Lower leg skin (tissue), 3 donors: ENCODE data around the gene TUBA4A.
"Not testable (repeated sequence)": the region's sequence is repeated elsewhere in the genome, so short reads cannot be mapped to it uniquely, and the experiment has no call there.

Source experiments
- POLR2A ChIP-seq, 2 donors: fragments of 450-650 bp; IDR thresholded peaks; one replicate each; pipeline ENCODE4 v1.6.1; 2016 to 2017; ENCODE audit warnings: antibody characterized with exemption in 2 of 2, mild to moderate bottlenecking in 1 of 2, moderate library complexity in 1 of 2
- TF ChIP-seq, protein P1 (sequence below), 3 donors: fragments of 450-650 bp; IDR thresholded peaks; one replicate each; pipeline ENCODE4 v1.5.1; 2016; ENCODE audit warnings: antibody characterized with exemption in 3 of 3, mild to moderate bottlenecking in 3 of 3, moderate library complexity in 2 of 3

DNA sequence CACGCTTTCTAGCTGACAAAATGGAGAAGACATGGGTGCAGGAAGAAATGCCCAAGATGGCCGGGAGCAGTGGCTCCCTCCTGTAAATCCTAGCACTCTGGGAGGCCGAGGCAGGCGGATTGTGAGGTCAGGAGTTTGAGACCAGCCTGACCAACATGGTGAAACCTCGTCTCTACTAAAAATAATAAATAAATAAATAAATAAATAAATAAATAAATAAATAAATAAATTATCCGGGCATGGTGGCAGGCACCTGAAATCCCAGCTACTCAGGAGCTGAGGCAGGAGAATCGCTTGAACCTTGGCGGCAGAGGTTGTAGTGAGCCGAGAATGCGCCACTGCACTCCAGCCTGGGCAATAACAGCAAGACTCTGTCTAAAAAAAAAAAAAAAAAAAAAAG, 5.2 kb upstream of the TUBA4A start:
- TF ChIP-seq POLR2A (IDR thresholded peaks at IDR 0.05) = not testable (repeated sequence)
- TF ChIP-seq, protein P1, sequence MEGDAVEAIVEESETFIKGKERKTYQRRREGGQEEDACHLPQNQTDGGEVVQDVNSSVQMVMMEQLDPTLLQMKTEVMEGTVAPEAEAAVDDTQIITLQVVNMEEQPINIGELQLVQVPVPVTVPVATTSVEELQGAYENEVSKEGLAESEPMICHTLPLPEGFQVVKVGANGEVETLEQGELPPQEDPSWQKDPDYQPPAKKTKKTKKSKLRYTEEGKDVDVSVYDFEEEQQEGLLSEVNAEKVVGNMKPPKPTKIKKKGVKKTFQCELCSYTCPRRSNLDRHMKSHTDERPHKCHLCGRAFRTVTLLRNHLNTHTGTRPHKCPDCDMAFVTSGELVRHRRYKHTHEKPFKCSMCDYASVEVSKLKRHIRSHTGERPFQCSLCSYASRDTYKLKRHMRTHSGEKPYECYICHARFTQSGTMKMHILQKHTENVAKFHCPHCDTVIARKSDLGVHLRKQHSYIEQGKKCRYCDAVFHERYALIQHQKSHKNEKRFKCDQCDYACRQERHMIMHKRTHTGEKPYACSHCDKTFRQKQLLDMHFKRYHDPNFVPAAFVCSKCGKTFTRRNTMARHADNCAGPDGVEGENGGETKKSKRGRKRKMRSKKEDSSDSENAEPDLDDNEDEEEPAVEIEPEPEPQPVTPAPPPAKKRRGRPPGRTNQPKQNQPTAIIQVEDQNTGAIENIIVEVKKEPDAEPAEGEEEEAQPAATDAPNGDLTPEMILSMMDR (IDR thresholded peaks at IDR 0.05) = not testable (repeated sequence)
